DND-41 (cell line): ENCODE data around the gene RNF167.

Source experiments
- ATAC-seq: fragments of 200-7000 bp; cut with Tn5 transposase; 3 replicates; pipeline ENCODE4 v1.9.1; 2021; ENCODE audit warnings: low read depth; ENCODE audit not compliant: insufficient read depth
- DNase-seq: peaks from one replicate; pipeline ENCODE4 v3.0.0-alpha.2; 2020
- H2AFZ ChIP-seq: 2 replicates; pipeline ENCODE4 v1.6.0; 2012; ENCODE audit warnings: low read depth, low read length
- H3K27ac ChIP-seq: 2 replicates; pipeline ENCODE4 v1.5.1; 2012; ENCODE audit warnings: low read length, inconsistent platforms
- H3K27me3 ChIP-seq: fragments of 200-600 bp; sonication (generic); 2 replicates; pipeline ENCODE4 v1.6.0; 2012; ENCODE audit warnings: low read length, mild to moderate bottlenecking, inconsistent platforms; ENCODE audit not compliant: insufficient read depth, poor library complexity
- H3K36me3 ChIP-seq: 2 replicates; pipeline ENCODE4 v1.5.1; 2012; ENCODE audit warnings: low read length, inconsistent platforms; ENCODE audit not compliant: insufficient read depth
- H3K4me1 ChIP-seq: 2 replicates; pipeline ENCODE4 v1.5.1; 2012; ENCODE audit warnings: mild to moderate bottlenecking, low read length; ENCODE audit not compliant: insufficient read depth
- H3K4me2 ChIP-seq: 2 replicates; pipeline ENCODE4 v1.6.0; 2012; ENCODE audit warnings: mild to moderate bottlenecking, moderate library complexity, low read length, inconsistent platforms; ENCODE audit not compliant: insufficient read depth
- H3K4me3 ChIP-seq, 2 experiments: fragments of 200-600 bp in 1 of 2; shearing (Covaris generic) in 1 of 2; 2 replicates each; pipeline ENCODE4 v1.5.1; 2012 to 2016; ENCODE audit warnings: inconsistent platforms in 2 of 2, low read length in 2 of 2, mild to moderate bottlenecking in 2 of 2, low read depth in 1 of 2, moderate library complexity in 1 of 2
- H3K79me2 ChIP-seq: 2 replicates; pipeline ENCODE4 v1.6.0; 2012; ENCODE audit warnings: low read length, inconsistent platforms; ENCODE audit not compliant: insufficient read depth
- H3K9ac ChIP-seq: 2 replicates; pipeline ENCODE4 v1.6.0; 2012; ENCODE audit warnings: low read depth, mild to moderate bottlenecking, inconsistent platforms, low read length, moderate library complexity
- H3K9me3 ChIP-seq: 2 replicates; pipeline ENCODE4 v1.5.1; 2012; ENCODE audit warnings: low read length, moderate library complexity, mild to moderate bottlenecking, inconsistent platforms; ENCODE audit not compliant: insufficient read depth, severe bottlenecking
- H4K20me1 ChIP-seq: 2 replicates; pipeline ENCODE4 v1.6.0; 2012; ENCODE audit warnings: low read length; ENCODE audit not compliant: insufficient read depth
- CTCF ChIP-seq: IDR thresholded peaks from 2 replicates; pipeline ENCODE4 v1.5.1; 2012; ENCODE audit warnings: borderline replicate concordance, low read length, moderate library complexity, mild to moderate bottlenecking; ENCODE audit not compliant: poor library complexity, severe bottlenecking; ENCODE audit errors: extremely low read depth
- EZH2 ChIP-seq: IDR thresholded peaks from 3 replicates; pipeline ENCODE4 v1.6.1; 2012; ENCODE audit warnings: borderline replicate concordance, low read depth, mild to moderate bottlenecking, moderate library complexity, low read length, inconsistent platforms; ENCODE audit not compliant: severe bottlenecking

RNF167 gene

DNA sequence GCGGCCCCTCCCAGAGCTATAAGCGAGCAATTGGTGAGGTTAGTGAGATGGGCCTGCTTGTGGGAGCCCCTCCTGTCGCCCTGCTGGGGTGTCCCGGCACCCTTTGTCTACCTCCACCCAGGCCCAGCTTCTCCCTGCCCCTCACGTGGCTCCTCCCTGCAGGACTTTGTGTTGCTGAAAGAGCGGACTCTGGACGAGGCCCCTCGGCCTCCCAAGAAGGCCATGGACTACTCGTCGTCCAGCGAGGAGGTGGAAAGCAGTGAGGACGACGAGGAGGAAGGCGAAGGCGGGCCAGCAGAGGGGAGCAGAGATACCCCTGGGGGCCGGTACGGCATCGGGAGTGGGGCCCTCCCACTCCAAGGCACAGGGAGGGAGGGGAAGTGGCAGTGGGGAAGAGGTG, 46.8 kb upstream of the RNF167 start:
- Histone ChIP-seq H3K9me3 (no peaks in the 10 kb centered on the region), H3K36me3 (peaks cover 80% of the 10 kb centered on the region), H3K27me3 (no peaks in the 10 kb centered on the region), H3K79me2 (no peaks in the 10 kb centered on the region), H4K20me1 (peaks cover 11% of the 10 kb centered on the region; the same call in 1 of the 2 replicates), H3K27ac (no peak overlapping the region), H2AFZ (no peak overlapping the region), H3K4me3 (no peak overlapping the region), H3K9ac (no peak overlapping the region), H3K4me1 (no peaks in the 10 kb centered on the region), H3K4me2 (no peak overlapping the region)
- TF ChIP-seq CTCF: no peak
- no peak for TF ChIP-seq EZH2
- no peak for DNase-seq
- no peak for ATAC-seq

DNA sequence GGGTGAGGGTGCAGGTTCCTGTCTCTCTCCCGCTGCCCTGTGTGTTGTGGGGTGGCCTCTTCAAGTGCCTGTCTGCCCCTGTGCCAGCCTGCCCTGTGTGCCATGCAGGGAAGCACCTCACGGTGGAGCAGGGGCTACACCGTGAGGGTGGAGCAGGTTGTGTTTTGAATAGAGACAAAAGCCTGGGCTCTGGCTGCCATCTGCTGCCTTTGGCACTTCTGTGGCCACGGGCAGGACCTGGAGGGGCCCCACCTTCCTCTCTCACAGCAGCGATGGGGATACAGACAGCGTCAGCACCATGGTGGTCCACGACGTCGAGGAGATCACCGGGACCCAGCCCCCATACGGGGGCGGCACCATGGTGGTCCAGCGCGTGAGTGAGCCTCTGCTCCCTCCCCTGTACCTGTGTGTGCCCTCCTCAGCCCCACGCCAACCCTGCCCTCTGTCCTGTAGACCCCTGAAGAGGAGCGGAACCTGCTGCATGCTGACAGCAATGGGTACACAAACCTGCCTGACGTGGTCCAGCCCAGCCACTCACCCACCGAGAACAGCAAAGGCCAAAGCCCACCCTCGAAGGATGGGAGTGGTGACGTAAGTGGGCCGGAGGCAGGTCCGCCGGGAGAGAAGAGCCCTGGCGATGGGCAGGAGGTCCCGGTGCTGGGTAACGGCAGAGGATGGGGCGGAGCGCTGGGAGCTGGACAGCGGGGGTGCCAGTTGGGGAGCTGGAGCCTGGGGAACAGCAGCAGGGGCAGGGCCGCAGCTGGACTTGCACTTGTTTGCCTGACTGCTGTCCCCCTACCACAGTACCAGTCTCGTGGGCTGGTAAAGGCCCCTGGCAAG, 46.1 kb upstream of the RNF167 start:
- H3K27me3 ChIP-seq: no peaks in the 10 kb centered on the region
- no peaks in the 10 kb centered on the region for H3K79me2 ChIP-seq
- DNase-seq (no peak), ATAC-seq (no peak)
- peaks cover 78% of the 10 kb centered on the region for H3K36me3 ChIP-seq
- H3K4me2 ChIP-seq: no peak overlapping the region
- H4K20me1 ChIP-seq: peaks cover 11% of the 10 kb centered on the region; the same call in 1 of the 2 replicates
- H3K9ac ChIP-seq: no peak overlapping the region
- no peak overlapping the region for H3K27ac ChIP-seq
- H3K4me3 ChIP-seq: no peak overlapping the region
- H2AFZ ChIP-seq: no peak overlapping the region
- no peaks in the 10 kb centered on the region for H3K4me1 ChIP-seq
- TF ChIP-seq EZH2 (no peak), CTCF (no peak)
- H3K9me3 ChIP-seq: no peaks in the 10 kb centered on the region

- no peak overlapping the region for H2AFZ ChIP-seq
- H3K27ac ChIP-seq: no peak overlapping the region
- peaks cover 11% of the 10 kb centered on the region; the same call in 1 of the 2 replicates for H4K20me1 ChIP-seq
- ATAC-seq: no peak
- no peak overlapping the region for H3K9ac ChIP-seq
- H3K79me2 ChIP-seq: no peaks in the 10 kb centered on the region
- no peaks in the 10 kb centered on the region for H3K27me3 ChIP-seq
- H3K4me1 ChIP-seq: no peaks in the 10 kb centered on the region
- DNase-seq: no peak
- no peaks in the 10 kb centered on the region for H3K9me3 ChIP-seq
- H3K36me3 ChIP-seq: peaks cover 70% of the 10 kb centered on the region
- H3K4me2 ChIP-seq: no peak overlapping the region
- no peak overlapping the region for H3K4me3 ChIP-seq
- TF ChIP-seq EZH2 (no peak), CTCF (no peak)
Measured at GRCh38 chr17:4895121-4895520, 44.9 kb upstream of the RNF167 start.
